ENCODE results near the gene TUBG1. TPM values are rescaled to one million over a fixed set of nuclear protein-coding genes. Genes with fewer than 3 reads are reported as not detected.
A peak's percentile ranks its signal among the peaks of the same experiment; 100 is the strongest.

TUBG1 gene
- total RNA-seq, 1 donor from 2014 or later: 33.9 TPM

GRCh38 chr17:42563143-42563509 is 46.4 kb upstream of the TUBG1 start:
- no peak for TF ChIP-seq POLR2A (IDR thresholded peaks at IDR 0.05)
- no peak for TF ChIP-seq CTCF (IDR thresholded peaks at IDR 0.05)
- TF ChIP-seq POLR2AphosphoS5 (IDR thresholded peaks at IDR 0.05; ENCODE audit: insufficient read depth in 1 of 2, low read depth in 1 of 2): no peak
- peaks cover 49% of the 10 kb centered on the region for H3K4me1 ChIP-seq
- H3K4me3 ChIP-seq: peak overlapping the region; percentile 84 to 85

GRCh38 chr17:42563543-42563942 is 45.9 kb upstream of the TUBG1 start:
- DNase-seq (ENCODE audit: extremely low spot score in 2 of 2): no peak

More at GRCh38 chr17:42563143-42563509, 46.4 kb upstream of the TUBG1 start:
- intact Hi-C loops (cut with DNase I): no loop called here
- Histone ChIP-seq H3K27ac (peak overlapping the region; percentile 84), H3K27me3 (no peaks in the 10 kb centered on the region), H3K9me3 (no peaks in the 10 kb centered on the region), H3K36me3 (peaks cover 0 to 22% of the 10 kb centered on the region in 2 donors)
- no peak for DNase-seq (ENCODE audit: extremely low spot score in 2 of 2)

GRCh38 chr17:42563950-42564349 is 45.5 kb upstream of the TUBG1 start:
- Histone ChIP-seq H3K4me3 (no peak overlapping the region), H3K4me1 (peaks cover 56% of the 10 kb centered on the region)

More at GRCh38 chr17:42563543-42563942, 45.9 kb upstream of the TUBG1 start:
- Histone ChIP-seq H3K27me3 (no peaks in the 10 kb centered on the region), H3K9me3 (no peaks in the 10 kb centered on the region), H3K27ac (peak overlapping the region; percentile 8), H3K4me1 (peaks cover 54% of the 10 kb centered on the region), H3K4me3 (peak overlapping the region in 1 of 2 donors; percentile 85), H3K36me3 (peaks cover 0 to 26% of the 10 kb centered on the region in 2 donors)
- TF ChIP-seq POLR2A (IDR thresholded peaks at IDR 0.05): no peak
- TF ChIP-seq CTCF (IDR thresholded peaks at IDR 0.05): no peak
- no peak for TF ChIP-seq POLR2AphosphoS5 (IDR thresholded peaks at IDR 0.05; ENCODE audit: insufficient read depth in 1 of 2, low read depth in 1 of 2)
- intact Hi-C loops (cut with DNase I): no loop called here

GRCh38 chr17:42564815-42565522 is 44.5 kb upstream of the TUBG1 start:
- Histone ChIP-seq H3K9me3 (no peaks in the 10 kb centered on the region), H3K27ac (no peak overlapping the region), H3K4me1 (peaks cover 56% of the 10 kb centered on the region), H3K36me3 (peaks cover 0 to 40% of the 10 kb centered on the region in 2 donors), H3K4me3 (no peak overlapping the region), H3K27me3 (no peaks in the 10 kb centered on the region)
- TF ChIP-seq POLR2AphosphoS5 (IDR thresholded peaks at IDR 0.05; ENCODE audit: insufficient read depth in 1 of 2, low read depth in 1 of 2): no peak
- TF ChIP-seq CTCF (IDR thresholded peaks at IDR 0.05): no peak
- TF ChIP-seq POLR2A (IDR thresholded peaks at IDR 0.05): no peak
- no peak for DNase-seq (ENCODE audit: extremely low spot score in 2 of 2)
- intact Hi-C loops (cut with DNase I): no loop called here

More at GRCh38 chr17:42563950-42564349, 45.5 kb upstream of the TUBG1 start:
- Histone ChIP-seq H3K27ac (peak overlapping the region; percentile 8), H3K36me3 (peaks cover 0 to 30% of the 10 kb centered on the region in 2 donors), H3K27me3 (no peaks in the 10 kb centered on the region), H3K9me3 (no peaks in the 10 kb centered on the region)
- intact Hi-C loops (cut with DNase I): no loop called here
- TF ChIP-seq CTCF (IDR thresholded peaks at IDR 0.05) (no peak), POLR2A (IDR thresholded peaks at IDR 0.05) (no peak), POLR2AphosphoS5 (IDR thresholded peaks at IDR 0.05; ENCODE audit: insufficient read depth in 1 of 2, low read depth in 1 of 2) (no peak)
- DNase-seq (ENCODE audit: extremely low spot score in 2 of 2): no peak
